Hepatocyte (in vitro differentiated cells): ENCODE data around the gene ANKRD13B.

Source experiments
- CTCF ChIP-seq: fragments of 200-600 bp; sonication (generic); IDR thresholded peaks from 2 replicates; pipeline ENCODE4 v1.5.1; 2016; ENCODE audit warnings: antibody characterized with exemption, mild to moderate bottlenecking; ENCODE audit not compliant: poor library complexity
- EZH2 ChIP-seq: fragments of 200-600 bp; sonication (generic); IDR thresholded peaks from 2 replicates; pipeline ENCODE4 v1.6.1; 2016; ENCODE audit warnings: antibody characterized with exemption, mild to moderate bottlenecking, borderline replicate concordance
- EZH2phosphoT487 ChIP-seq: fragments of 200-600 bp; sonication (generic); IDR thresholded peaks from one replicate; pipeline ENCODE4 v1.6.1; 2018; ENCODE audit warnings: antibody characterized with exemption, mild to moderate bottlenecking, low read depth, moderate library complexity; ENCODE audit not compliant: unreplicated experiment, severe bottlenecking

GRCh38 chr17:29655323-29655722 is 62.4 kb downstream of the ANKRD13B start:
- no peak for TF ChIP-seq CTCF
- TF ChIP-seq EZH2, result no peak
- TF ChIP-seq EZH2phosphoT487, result no peak
